Ovary (tissue), 3 donors: Measurements from ENCODE around the gene PTPRCAP.

Experiments
- CTCF ChIP-seq, 3 donors: fragments of 450-650 bp in 2 of 3; fragments of 200-600 bp in 1 of 3; IDR thresholded peaks; one replicate each; pipeline versions ENCODE4 v1.5.1 to v1.8.0; 2016 to 2022; ENCODE audit warnings: antibody characterized with exemption in 3 of 3, mild to moderate bottlenecking in 1 of 3
- EP300 ChIP-seq: sonication (generic); formaldehyde crosslinking; IDR thresholded peaks from one replicate; pipeline ENCODE4 v1.6.1; 2017; ENCODE audit warnings: antibody characterized with exemption
- POLR2A ChIP-seq: fragments of 450-650 bp; IDR thresholded peaks from one replicate; pipeline ENCODE4 v1.6.1; 2017; ENCODE audit warnings: antibody characterized with exemption, mild to moderate bottlenecking, moderate library complexity
- donor health status: DM: no; HTN: no; CAD: no.

GRCh38 chr11:67410369-67410831 is 27.1 kb downstream of the PTPRCAP start:
- no peak for TF ChIP-seq CTCF (IDR thresholded peaks at IDR 0.05)
- TF ChIP-seq EP300: no peak
- TF ChIP-seq POLR2A: no peak
